GM19397 (cell line): ENCODE results near the gene PNPLA7.

ENCODE experiments used
- ATAC-seq: cut with Tn5 transposase; IDR thresholded peaks from one replicate; pipeline ENCODE4 v1.9.1; 2021; ENCODE audit warnings: mild to moderate bottlenecking, moderate library complexity; ENCODE audit not compliant: unreplicated experiment

The PNPLA7 gene

DNA sequence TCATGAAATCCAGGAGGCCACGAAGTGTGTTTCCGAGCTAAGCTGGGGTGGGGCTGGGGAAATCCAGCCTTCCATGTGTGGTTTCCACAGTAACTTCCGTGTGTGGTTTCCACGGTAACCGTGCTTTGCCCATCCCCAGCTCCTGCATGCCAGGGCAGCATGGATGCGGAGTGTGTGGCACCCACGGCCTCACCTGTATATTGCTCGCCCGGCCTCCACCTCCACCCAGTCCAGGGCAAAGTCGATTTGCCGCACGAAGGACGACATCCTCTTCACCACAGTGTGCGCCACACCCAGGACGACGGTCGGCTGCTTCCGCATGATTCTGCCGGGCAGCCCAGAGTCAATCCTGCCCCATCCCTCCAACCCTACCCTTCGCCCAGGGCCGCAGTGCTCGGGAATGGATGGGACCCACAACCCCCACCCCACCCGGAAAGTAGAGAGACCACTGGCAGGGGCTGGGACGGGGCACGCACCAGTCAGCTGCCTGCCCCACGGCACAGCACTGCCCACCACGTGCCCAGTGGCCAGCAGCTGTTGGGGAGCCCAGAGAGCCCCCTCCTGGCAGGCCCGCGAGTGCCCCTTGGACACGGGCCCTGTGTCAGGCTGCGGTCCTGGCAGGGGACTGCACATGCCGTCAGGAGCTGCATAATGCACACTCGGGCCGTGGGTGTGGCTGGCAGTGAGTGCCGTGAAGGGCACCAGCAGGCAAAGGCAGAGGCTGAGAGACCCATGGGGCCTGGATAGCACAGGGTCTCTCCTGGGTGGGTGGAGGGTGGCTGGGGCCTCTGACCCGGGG lies 52.1 kb downstream of the PNPLA7 start:
- ATAC-seq, result no peak

DNA sequence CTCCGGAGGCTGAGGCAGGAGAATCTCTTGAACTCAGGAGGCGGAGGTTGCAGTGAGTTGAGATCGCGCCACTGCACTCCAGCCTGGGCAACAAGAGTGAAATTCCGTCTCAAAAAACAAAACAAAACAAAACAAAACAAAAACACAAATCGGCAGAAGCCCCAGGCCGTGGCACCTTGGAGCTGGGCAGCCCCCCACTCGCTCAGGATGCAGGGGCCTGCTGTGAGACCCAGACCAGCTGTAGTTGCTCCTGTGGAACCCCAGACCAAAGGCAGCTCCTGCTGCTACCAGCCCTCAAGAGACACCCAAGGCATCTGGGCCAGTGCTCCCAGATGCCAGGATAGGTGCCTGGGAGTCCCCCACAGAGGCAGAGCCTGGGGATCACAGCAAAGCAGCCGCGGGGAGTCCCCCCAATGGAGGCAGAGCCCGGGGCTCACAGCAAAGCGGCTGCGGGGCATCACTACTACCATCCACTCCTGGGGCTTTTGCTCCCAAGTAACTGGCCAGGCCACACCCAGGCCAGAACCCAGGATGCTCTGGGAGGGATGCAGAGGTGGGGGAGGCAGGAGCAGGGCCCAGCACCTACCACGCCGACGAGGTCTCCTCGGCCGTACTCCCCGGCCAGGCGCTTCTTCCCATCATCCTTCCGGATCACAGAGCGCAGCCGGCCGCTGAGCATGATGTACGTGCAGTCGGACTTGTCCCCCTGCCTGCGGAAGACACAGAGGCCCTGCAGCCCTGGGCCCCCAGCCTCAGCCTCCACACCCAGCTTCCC lies 53.4 kb downstream of the PNPLA7 start:
- no peak for ATAC-seq

DNA sequence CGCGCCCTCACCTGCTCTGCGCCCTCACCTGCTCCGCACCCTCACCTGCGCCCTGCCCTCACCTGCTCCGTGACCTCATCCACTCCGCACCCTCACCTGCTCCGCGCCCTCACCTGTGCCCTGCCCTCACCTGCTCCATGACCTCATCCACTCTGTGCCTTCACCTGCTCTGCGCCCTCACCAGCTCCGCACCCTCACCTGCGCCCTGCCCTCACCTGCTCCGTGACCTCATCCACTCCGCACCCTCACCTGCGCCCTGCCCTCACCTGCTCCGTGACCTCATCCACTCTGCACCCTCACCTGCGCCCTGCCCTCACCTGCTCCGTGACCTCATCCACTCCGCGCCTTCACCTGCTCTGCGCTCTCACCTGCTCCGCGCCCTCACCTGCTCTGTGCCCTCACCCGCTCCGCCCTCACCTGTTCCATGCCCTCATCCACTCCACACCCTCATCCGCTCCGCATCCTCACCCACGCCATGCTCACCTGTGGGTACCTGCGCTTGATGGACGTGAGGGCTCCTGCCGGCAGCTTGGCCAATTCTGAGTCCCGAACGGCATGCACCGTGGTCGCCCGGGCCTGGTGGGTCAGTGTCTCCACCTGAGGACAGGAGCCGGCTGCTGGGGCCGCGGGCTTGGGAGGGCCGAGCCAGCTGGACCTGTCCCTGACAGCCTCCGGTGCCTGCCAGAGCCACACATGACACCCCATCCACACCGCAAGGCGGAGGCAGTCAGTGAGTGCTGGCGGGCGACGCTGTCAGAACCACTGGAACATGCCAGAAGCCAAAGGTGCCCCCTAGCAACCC lies 55.5 kb downstream of the PNPLA7 start:
- ATAC-seq, result no peak

DNA sequence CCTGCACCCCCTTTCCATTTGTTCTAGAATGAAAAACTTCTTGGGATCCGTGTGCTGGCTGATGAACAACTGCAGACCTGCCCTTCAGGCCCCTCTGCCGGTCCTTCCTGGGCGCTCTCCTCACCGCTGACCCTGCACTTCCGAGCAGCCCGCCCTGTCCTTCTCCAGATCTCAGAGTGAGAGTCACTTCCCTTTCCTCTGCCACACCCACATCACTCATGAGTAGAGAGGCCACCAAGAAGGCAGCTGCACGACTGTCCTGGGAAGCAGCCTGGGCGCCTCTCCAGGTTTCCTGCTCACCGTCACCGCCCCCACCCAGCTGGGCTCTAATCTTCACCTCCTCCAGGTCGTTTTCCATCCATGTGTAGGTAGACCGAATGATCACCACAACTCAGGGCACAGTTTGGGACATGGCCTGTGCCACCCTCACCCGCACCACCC lies 56.1 kb downstream of the PNPLA7 start:
- no peak for ATAC-seq

DNA sequence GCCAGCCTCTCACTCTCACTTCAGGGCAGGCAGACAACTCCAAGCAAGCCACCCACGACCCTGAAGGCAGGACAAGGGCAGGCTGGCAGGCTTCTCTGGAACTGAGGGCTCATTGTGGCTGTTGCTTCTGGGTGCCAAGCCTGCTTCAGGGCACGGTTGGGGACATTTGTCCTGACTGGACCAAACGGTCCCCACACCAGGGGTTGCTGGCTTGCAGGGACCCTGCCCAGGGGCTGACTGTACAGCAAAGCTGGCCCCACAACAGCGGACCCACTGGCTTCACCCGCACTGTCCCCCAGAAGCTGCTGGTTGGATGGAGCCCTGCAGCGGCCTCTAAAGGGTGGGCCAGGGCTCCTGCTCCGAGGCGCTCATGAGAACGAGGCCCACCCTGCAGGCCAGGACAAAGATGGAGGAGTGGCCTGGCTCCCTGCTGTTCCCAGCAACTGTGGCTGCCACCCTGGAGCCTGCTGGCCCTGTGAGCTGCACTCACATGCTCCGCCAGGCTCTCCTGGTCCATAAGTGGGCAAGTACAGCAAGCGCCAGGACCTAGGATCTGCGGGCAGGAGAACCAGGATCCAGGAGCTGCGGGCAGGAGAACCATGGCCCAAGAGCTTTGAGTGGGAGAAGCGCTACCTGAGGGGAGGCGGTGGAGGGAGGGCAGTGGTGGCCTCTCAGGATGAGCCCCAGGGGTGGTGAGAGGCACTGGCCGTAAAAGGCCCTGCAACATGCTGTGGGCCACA lies 56.7 kb downstream of the PNPLA7 start:
- ATAC-seq, result no peak

DNA sequence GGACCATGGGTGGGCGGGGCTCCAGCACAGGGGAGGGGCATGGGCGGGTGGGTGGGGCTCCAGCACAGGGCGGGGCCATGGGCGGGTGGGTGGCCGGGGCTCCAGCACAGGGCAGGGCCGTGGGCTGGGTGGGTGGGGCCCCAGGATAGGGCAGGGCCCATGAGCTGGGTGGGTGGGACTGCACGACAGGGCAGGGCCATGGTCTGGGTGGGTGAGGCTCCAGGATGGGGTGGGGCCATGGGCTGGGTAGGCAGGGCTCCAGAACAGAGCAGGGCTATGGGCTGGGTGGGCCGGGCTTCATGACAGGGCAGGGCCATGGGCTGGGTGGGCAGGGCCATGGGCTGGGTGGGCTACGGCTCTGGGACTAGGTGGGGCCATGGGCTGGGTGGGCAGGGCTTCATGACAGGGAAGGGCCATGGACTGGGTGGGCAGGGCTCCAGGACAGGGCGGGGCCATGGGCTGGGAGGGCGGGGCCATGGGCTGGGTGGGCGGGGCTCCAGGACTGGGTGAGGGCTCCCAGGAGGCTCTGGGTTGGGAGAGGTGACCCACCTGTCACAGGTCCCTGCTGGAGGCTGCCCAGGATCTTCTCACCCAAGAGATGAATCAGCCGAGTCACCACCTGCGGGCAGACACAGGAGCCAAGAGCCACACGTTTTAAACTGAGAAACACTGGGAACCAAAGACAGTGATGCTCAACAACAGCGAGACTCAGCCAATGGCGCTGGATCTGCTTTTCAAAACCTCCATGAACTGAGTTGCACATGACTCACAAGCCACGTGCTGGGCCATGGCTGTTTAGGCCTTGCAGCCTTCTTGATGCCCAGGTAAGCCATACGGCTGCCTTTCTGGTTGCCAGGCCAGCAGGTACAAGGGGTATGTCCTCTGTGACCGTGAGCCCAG lies 57.5 kb downstream of the PNPLA7 start:
- no peak for ATAC-seq

DNA sequence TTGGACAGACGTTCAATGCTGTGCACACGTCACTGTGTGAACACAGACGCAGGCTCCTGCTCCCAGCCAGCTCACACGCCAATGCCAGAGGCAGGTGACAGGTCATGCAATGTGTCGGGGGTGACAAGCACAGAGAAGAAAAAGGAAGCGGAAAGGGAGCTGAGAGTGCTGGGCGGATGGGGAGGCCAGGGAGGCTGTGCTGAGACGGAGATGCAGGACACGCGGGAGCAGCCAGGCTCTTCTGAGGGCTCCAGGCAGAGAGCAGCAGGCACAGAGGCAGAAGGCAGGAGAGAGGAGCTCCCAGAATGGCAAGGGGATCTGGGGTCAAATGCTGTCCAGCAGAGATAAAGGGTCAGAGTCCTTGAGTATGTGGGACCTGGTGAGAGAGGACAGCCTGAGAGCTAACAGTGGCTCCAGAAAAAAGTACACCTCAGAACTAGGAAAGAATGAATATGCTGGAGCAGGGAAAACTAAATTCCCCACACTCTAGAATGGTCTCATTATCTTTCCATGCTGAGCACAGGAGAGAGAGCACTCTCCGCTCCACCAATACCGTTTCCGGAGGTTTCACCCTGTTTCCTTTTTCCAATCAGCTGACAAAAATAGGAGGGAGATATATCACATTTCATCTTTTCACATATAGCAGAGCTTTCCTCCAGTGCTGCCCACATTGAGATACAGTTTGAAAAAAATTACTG lies 58.3 kb downstream of the PNPLA7 start:
- ATAC-seq, result no peak

DNA sequence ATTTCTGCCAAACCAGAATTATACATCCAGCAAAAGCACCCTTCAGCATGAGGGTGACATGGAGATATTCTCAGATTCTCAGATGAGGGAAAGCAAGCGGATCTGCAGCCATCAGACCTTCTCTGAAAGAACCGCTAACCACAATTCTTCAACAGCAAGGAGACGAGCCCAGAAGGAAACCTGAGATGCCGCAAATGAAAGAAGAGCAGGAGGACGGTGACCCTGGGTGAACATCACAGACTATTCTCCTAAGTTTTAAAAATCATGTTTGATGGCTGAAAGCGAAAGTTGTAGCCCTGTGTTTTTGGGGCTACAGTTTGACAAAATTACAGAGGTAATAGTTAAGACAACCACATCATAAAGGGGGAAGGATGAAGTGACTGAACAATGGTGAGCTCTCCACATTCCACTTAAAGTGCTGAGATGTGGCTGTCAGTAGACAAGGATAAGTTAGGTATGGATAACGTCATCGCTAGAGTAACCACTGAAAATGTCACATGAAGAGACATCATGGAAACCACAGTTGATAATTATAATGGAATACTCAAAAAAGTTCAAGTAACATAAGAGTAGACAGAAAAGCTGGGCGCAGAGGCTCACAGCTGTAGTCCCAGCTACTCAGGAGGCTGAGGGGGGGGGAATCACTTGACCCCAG lies 59.5 kb downstream of the PNPLA7 start:
- no peak for ATAC-seq

DNA sequence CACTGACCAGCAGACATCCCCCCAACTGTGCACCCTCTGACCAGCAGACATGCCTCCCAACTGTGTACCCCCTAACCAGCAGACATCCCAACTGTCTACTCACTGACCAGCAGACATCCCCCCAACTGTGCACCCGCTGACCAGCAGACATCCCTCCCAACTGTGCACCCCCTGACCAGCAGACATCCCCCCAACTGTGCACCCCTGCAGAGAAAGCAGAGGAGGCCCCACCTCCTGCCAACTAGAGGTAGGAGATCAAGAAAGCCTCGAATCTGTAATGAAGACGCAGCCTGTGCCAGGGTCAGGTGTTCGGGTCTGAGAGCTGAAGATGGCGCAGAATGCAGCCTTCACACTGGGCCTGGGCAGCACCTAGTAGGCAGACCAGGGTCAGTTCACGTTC lies 61.3 kb downstream of the PNPLA7 start:
- no peak for ATAC-seq

DNA sequence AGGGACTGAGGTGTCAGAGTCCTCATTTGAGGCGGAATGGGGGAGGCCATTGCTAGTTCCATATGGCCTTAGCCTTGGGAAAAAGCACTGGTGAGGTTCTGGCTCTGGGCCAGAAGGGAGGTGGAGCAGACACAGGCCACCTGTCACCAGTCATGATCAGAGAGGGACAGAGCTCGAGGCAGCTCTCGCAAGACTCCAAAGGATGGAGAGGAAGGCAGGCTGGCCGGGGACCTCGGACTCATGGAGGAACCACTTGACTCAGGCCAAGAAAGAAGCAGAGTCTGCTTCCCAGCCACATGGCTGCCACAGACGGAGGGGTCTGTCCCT lies 61.9 kb downstream of the PNPLA7 start:
- ATAC-seq, result no peak

DNA sequence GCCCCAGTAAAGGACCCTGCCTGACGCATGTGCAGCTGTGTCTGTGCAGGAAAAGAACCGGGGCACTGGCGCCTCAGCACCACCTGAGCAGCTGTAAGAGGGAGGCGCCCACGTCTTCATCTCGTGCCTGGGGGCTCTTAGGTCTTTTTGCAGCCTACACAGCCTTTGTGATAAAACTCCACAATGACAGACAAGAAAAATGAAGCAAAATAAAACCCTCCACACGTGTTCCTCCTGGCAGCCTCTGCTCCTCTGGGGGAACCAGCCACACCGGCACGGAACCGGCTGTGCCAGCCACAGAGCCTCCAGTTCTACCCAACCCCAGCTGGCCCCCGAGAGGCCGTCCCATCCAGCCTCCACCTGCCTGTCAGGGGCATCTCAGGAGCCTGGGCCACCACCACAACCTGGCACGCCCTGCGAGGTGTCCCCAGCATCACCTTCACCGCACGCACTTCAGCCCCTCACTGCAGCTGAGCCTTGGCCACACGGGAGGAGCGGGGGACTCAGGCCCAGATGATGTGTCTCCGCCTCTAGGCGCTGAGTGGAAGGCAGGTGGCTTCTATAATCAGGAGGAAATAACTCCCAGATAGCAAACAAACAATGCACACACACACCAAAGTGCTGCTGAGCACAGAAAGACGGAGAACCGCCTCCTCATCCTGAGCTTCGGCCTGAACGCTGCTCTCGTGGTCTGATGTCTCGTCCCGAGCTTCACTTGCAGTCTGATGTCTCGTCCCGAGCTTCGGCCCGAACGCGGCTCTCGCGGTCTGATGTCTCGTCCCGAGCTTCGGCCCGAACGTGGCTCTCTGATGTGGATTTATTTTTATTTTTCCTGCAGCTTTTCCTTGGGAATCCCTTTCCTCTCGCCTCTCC lies 62.5 kb downstream of the PNPLA7 start:
- ATAC-seq, result no peak

DNA sequence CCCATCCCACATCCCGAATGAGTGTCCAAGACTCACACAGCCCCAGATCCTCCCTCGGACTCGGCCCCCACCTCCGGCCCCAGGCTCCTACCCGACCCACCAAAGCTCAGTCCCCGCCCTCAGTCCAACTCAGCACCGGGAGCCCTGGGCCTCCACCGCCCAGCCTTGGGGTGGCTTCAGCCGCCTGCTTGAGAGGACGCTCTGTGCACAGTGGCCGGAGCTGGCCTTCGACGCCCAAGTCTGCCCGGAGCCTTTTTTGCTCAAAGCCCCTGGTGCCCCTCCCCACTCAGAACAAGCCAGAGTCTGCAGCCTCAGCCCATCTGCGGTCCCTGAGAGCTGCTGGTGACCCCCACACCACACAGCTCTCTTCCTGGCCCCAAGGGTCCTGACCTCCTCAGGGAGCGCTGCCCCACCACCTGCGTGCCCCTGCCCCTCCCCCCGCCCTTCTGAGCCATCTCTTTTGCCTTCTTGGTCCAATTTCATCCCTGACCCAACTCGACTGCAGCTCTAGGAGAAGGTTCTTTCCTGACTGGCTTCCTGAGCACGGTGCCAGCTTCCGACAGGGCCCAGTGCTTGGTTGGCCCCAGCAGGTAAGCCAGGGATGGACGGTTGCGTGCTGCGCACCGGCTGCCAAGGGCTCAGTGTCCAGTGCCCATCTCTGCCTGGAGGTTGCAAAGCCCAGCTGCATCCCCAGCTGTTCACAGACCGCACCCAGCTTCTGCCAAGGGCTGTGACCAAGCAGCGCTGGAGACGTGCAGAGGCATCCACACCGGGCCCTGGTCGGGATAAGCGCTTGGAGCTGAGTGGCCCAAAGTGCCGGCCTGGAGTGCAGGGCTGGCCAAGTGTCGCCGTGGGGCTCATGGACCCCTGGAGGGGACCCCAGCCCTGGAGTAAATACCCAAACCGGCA lies 63.4 kb downstream of the PNPLA7 start:
- ATAC-seq, result no peak

DNA sequence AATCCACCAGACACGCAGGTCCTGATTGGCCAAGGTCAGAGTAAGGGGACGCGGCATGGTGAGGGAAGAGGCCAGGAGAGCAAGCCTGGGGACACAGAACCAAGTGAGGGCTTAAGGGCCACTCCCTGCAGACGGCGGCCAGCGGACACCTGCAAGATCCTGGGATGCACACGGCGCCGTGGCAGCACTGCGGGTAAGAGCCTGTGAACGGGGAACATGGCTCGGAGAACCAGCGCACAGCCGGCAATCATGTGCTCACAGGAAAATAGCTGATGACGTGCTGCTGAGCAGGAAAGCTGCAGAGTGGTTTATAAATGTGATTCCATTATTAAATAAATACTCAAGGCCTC lies 64.1 kb downstream of the PNPLA7 start:
- ATAC-seq, result no peak

DNA sequence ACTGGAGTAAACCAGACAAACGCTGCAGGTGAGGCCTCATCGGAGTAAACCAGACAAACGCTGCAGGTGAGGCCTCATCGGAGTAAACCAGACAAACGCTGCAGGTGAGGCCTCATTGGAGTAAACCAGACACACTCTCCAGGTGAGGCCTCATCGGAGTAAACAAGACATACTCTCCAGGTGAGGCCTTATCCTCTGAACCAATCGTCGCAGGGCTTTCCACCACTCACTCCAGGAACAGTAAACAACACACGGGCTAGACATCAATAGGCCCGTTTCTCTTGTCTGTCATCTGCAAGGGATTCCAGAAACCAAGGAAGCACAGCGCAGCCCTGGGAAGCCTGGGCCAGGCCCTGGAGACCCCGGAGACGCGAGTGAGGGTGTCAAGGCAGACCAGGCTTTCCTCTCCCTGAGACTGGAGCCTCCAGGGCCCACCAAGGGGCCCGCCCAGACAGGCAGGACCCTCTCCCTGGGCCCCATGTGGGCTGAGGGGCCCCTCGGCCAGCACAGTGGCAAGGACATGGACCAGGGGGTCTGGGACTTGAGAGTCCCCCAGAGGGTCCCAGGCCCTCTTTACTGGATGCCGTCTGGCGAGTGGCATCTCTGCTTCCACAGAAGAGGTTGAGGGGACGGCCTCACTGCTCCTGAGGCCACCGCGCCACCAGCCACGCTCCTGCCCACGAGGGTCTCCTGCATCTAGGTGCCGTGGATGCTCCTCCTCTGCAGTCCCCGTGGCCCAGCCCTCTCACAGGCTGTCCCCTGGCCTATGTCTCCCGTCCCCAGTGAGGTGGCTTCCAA lies 64.7 kb downstream of the PNPLA7 start:
- ATAC-seq, result no peak

DNA sequence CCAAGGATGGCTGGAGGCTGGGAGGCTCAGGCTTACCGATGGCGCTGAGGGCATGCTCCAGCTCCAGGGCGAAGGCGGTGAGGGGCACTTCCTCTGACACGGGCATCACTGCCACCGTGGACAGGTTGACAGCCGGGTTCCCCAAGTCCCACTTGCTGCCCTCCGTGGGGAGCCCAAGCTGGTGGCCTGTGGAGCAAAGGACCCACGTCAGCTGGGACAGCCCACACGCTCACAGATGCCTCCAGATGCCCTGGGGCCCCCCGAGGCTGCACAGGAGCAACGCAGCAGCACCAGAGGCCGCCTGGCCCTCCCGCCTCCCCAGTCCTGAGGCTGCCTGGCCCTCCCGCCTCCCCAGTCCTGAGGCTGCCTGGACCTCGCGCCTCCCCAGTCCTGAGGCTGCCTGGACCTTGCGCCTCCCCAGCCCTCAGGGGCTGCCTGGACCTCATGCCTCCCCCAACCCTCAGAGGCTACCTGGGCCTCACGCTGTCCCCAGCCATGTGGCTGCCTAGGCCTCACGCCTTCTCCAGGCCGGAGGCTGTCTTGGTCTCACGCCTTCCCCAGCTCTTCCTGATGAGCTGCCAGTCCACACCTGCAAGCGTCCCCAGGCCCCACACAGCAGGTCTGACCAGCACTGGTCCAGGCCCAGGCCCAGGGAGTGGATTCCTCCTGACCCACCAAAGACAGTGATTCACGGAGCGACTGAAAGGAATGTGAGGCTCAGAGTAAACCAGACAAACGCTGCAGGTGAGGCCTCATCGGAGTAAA lies 65.5 kb downstream of the PNPLA7 start:
- no peak for ATAC-seq
